ENCODE measurements around the gene CACNA2D4.

GRCh38 chr12:1758887-1759286 lies 159.6 kb downstream of the CACNA2D4 start:
- TF ChIP-seq POLR2A (IDR thresholded peaks at IDR 0.05) (no peak), CTCF (IDR thresholded peaks at IDR 0.05) (no peak)
